T-helper 1 cell (primary cell): ENCODE data around the gene KLHDC7B.

Experiments
- DNase-seq, 5 donors: peaks; one replicate each; pipeline ENCODE4 v3.0.0-alpha.2; 2012 to 2020

Gene KLHDC7B

GRCh38 chr22:50548921-50549790 lies 3.5 kb downstream of the KLHDC7B start:
- DNase-seq: no peak

GRCh38 chr22:50550395-50550794 lies 4.7 kb downstream of the KLHDC7B start:
- DNase-seq: no peak

- no peak for DNase-seq
Measured at GRCh38 chr22:50551160-50551752, 5.6 kb downstream of the KLHDC7B start.

DNA sequence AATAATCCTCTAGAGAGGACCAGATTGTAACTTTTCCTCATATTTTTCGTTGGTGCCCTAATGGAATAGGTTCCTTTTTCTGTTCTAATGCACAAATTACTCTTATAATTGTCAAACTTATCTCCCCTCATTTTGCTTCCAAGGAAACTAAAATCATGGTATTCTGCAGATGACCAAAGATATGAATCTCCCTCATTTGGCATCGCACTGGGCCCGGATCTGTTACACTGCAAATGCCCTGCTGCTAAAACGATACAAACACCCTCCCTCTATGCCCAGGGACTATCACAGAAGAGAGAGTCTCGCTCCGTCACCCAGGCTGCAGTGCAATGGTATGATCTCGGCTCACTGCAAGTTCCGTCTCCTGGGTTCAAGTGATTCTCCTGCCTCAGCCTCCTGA lies 7.6 kb downstream of the KLHDC7B start:
- no peak for DNase-seq

DNA sequence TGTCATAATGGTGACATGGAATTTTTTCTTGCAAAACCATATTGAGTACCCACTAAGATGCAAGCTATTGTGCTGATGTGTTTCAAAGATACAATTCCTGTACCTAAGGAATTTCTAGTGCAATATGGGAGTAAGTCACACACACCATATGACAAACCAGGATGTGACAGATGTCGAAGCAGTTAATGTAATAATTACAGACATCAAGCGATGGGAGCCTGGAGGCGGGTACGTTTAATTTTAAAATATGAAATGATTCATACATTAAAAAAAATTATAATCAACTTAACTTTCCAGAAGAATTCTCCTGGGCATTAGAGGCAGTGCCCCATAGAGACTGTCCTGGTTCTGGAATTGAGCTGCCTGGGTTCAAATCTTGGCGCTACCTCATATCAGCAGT lies 11.0 kb downstream of the KLHDC7B start:
- no peak for DNase-seq

- DNase-seq: no peak
Measured at GRCh38 chr22:50560034-50560433, 14.3 kb downstream of the KLHDC7B start.

- DNase-seq: no peak
Measured at GRCh38 chr22:50561401-50562358, 16.0 kb downstream of the KLHDC7B start.

- DNase-seq: peak; percentile 95 to 97 (median 96)
Measured at GRCh38 chr22:50562523-50563412, 17.1 kb downstream of the KLHDC7B start, which contains the start of gene SYCE3. TSS of gene SYCE3 (minus strand) at chr22:50562919. CDS start at chr22:50556405, 6,514 bp downstream.

- no peak for DNase-seq
Measured at GRCh38 chr22:50563413-50564160, 17.9 kb downstream of the KLHDC7B start.

DNA sequence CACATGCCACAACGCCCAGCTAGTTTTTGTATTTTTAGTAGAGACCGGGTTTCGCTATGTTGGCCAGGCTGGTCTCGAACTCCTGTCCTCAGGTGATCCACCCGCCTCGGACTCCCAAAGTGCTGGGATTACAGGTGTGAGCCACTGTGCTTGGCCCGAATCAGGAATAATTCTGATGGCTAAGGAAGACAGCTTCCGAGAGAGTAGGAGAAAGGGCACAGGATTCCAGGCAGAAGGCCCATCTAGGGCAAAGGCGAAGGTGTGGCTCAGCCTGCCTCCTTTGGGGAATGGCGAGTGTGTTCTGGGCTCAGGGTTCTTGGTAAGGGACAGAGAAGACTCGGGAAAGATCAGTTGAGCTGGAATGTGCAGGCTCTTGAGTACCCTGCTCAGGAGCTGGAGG lies 18.6 kb downstream of the KLHDC7B start:
- DNase-seq: no peak

- no peak for DNase-seq
Measured at GRCh38 chr22:50567721-50568252, 22.1 kb downstream of the KLHDC7B start.

- no peak for DNase-seq
Measured at GRCh38 chr22:50568626-50569025, 22.9 kb downstream of the KLHDC7B start.

- no peak for DNase-seq
Measured at GRCh38 chr22:50569041-50569459, 23.4 kb downstream of the KLHDC7B start.

DNA sequence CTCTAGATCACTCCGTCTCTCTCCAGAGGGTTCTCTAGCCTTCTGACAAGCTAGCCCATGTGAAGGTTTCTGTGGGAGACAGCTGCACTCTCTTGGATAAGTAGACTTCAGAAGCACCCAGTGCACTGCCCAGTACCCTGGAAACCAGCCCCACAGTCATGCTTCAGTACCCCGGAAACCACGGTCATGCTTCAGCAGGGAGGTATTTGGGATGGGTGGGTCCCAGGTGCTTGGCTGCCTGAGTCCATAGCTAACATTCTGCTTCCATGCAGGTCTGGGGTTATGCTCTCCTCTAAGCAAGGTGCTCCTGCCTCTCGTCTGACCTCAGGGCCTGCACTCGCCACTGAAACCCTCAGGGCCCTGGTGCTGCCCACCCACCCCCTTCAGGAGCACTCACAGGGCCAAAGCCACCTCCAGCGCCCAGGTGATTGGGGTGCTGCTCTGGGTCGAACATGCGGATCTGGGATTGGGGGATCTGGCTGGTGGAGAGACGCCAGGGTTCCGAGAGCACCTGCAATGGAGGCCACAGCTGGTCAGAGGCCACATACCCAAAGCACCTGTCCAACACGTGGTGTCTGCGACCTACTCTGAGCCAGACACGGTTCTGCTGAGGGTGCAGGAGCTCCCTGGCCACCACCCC lies 24.3 kb downstream of the KLHDC7B start:
- no peak for DNase-seq

DNA sequence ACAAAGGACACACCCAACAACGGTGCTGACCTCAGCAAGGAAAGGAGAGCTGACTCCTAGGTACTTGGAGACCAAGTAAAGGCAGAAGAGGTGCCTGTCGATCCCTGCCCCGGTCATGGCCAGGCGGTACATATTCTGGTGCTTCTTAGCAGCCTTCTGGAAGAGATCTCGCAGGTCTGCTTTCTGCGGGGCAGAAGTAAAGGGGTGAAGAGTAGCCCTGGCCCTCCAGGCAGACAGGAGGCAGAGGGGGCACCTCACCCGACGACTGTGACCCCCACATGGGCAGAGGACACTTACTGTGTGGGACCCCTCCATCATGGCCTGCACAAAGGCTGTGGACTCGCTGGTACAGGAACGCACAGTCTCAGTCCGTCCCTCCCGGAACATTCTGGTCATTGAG lies 25.2 kb downstream of the KLHDC7B start:
- DNase-seq: no peak

- DNase-seq: no peak
Measured at GRCh38 chr22:50571264-50572175, 25.8 kb downstream of the KLHDC7B start.

DNA sequence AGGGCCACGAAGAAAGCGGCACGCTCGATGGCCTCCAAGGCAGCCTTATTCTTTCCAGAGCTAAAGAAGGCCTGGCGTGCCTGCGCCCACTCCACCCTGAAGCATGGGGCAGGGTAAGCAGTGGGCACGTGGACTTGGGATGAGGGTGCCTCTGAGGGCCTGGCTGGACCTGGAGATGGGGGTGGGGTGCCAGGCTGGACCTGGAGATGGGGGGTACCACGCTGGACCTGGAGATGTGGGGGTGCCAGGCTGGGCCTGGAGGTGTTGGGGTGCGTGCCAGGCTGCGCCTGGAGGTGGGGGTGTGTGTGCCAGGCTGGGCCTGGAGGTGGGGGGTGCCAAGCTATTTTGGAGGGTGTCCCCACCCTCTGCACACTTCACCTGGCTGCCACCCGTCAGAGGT lies 27.3 kb downstream of the KLHDC7B start:
- DNase-seq: no peak

GRCh38 chr22:50573491-50574382 lies 28.0 kb downstream of the KLHDC7B start:
- no peak for DNase-seq
